ENCODE results near the gene MED16. TPM values are rescaled to one million over a fixed set of nuclear protein-coding genes. Genes with fewer than 3 reads are reported as not detected.

The MED16 gene
- total RNA-seq, 1 experiment from 2014 or later, result 83.0 TPM

DNA sequence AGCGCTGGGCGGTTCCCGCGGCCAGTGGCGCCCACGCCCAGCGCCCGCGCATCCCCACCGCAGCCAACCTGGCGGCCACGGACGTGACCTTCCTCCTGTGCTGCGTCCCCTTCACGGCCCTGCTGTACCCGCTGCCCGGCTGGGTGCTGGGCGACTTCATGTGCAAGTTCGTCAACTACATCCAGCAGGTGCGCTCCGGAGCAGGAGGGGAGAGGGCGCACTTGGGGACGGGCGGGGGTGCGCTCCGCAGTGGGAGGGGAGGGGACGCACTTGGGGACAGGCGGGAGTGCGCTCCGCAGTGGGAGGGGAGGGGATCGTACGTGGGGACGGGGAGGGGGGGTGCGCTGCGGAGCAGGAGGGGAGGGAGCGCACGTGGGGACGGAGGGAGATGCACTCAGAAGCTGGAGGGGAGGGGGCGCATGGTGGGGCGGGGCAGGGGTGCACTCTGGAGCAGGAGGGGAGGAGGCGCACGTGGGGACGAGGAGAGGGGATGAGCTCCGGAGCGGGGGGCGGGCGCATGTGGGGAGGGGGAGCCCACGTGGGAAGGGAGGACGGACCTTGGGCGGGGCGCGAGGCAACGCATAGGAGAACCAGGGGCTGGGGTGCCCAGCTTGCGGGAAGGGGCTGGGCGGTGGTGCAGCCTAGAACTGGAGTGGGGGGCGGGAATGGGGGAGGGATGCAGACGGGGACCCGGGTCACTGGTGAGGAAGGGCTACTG, 25.7 kb upstream of the MED16 start:
- TF ChIP-seq, protein P1, sequence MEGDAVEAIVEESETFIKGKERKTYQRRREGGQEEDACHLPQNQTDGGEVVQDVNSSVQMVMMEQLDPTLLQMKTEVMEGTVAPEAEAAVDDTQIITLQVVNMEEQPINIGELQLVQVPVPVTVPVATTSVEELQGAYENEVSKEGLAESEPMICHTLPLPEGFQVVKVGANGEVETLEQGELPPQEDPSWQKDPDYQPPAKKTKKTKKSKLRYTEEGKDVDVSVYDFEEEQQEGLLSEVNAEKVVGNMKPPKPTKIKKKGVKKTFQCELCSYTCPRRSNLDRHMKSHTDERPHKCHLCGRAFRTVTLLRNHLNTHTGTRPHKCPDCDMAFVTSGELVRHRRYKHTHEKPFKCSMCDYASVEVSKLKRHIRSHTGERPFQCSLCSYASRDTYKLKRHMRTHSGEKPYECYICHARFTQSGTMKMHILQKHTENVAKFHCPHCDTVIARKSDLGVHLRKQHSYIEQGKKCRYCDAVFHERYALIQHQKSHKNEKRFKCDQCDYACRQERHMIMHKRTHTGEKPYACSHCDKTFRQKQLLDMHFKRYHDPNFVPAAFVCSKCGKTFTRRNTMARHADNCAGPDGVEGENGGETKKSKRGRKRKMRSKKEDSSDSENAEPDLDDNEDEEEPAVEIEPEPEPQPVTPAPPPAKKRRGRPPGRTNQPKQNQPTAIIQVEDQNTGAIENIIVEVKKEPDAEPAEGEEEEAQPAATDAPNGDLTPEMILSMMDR (conservative IDR thresholded peaks at IDR 0.05; ENCODE audit: low read depth, low read length), result no peak
- TF ChIP-seq EZH2 (IDR thresholded peaks at IDR 0.05; ENCODE audit: borderline replicate concordance, low read depth, low read length, poor library complexity, severe bottlenecking), result peak; percentile 37
- Histone ChIP-seq H3K36me3 (ENCODE audit: insufficient read depth, low read length, poor library complexity, severe bottlenecking) (no peaks in the 10 kb centered on the region), H3K4me3 (ENCODE audit: low read depth, low read length, poor library complexity, severe bottlenecking) (peak overlapping the region; percentile 33), H3K27me3 (replicated peaks; ENCODE audit: insufficient read depth, low read depth, low read length, poor library complexity) (peaks cover 37% of the 10 kb centered on the region), H3K27ac (ENCODE audit: low read depth, low read length, poor library complexity, severe bottlenecking) (no peak overlapping the region), H3K4me1 (ENCODE audit: insufficient read depth, low read length, poor library complexity, severe bottlenecking) (peaks cover 22% of the 10 kb centered on the region), H3K9me3 (ENCODE audit: low read depth, low read length, poor library complexity, severe bottlenecking) (no peaks in the 10 kb centered on the region)
- no TSS peak for BruUV-seq (replicated peaks)
- ChIA-PET POLR2A (ENCODE audit: low non-redundant PET) (no interaction called here), CTCF (interaction anchor here (1.2 kb wide), 1 partner anchor 106 kb away, joined by 5 read pairs; no protein-coding TSS in a partner anchor)
- intact Hi-C loops (cut with micrococcal nuclease; ENCODE audit: unreplicated experiment), result loop anchor here (10.0 kb wide), 1 partner anchor 254 kb away; the partner anchor contains the start of gene RNF126
- peak; percentile 56 for DNase-seq (ENCODE audit: low spot score)

DNA sequence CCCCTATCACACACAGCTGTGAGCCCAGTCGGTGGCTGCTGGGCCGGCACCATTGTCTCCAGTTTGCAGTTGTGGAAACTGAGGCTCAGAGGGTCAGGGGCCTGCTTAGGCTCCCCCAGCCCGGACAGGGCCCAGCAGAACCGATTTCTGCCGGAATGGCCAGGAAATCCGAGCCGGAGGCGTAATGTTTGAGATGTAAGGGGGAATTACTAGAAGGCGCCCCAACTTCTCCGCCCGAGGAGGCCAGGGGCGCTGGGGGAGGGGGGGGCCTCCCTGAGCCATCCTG, 25.1 kb upstream of the MED16 start:
- intact Hi-C loops (cut with micrococcal nuclease; ENCODE audit: unreplicated experiment), result loop anchor here (10.0 kb wide), 1 partner anchor 253 kb away; the partner anchor contains the start of gene RNF126
- no peak for DNase-seq (ENCODE audit: low spot score)
- TF ChIP-seq, protein P1 (conservative IDR thresholded peaks at IDR 0.05; ENCODE audit: low read depth, low read length), result no peak
- peak; percentile 87 for TF ChIP-seq EZH2 (IDR thresholded peaks at IDR 0.05; ENCODE audit: borderline replicate concordance, low read depth, low read length, poor library complexity, severe bottlenecking)
- Histone ChIP-seq H3K27me3 (replicated peaks; ENCODE audit: insufficient read depth, low read depth, low read length, poor library complexity) (peaks cover 37% of the 10 kb centered on the region), H3K4me1 (ENCODE audit: insufficient read depth, low read length, poor library complexity, severe bottlenecking) (peaks cover 22% of the 10 kb centered on the region), H3K36me3 (ENCODE audit: insufficient read depth, low read length, poor library complexity, severe bottlenecking) (no peaks in the 10 kb centered on the region), H3K9me3 (ENCODE audit: low read depth, low read length, poor library complexity, severe bottlenecking) (no peaks in the 10 kb centered on the region), H3K4me3 (ENCODE audit: low read depth, low read length, poor library complexity, severe bottlenecking) (peak overlapping the region; percentile 33), H3K27ac (ENCODE audit: low read depth, low read length, poor library complexity, severe bottlenecking) (no peak overlapping the region)
- BruUV-seq (replicated peaks), result no TSS peak
- ChIA-PET POLR2A (ENCODE audit: low non-redundant PET) (no interaction called here), CTCF (no interaction called here)

DNA sequence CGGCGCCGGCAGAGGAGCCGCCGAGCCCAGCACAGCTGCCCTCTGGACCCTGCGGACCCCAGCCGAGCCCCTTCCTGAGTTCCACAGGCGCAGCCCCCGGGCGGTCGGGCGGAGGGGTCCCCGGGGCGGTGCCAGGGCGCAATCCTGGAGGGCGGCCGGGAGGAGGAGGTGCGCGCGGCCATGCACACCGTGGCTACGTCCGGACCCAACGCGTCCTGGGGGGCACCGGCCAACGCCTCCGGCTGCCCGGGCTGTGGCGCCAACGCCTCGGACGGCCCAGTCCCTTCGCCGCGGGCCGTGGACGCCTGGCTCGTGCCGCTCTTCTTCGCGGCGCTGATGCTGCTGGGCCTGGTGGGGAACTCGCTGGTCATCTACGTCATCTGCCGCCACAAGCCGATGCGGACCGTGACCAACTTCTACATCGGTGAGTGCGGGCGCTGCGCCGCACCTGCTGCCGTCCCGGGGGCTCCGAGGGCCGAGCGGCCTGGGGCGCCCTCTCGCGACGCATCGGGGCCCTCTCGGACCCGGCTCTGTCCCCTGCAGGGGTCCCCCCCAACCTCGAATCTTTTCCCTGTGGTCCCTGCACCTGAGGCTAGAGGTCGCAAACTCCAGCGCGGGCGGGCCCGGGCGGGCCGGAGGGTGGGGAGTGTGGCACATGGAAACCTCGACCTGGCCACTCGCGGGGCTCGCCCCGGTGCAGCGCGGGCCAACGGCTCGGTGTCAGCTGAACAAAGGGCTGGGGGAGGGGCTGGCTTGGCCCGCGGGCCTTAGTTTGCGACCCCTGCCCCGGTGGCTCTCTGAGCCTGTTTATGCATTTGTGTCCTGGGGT, 24.6 kb upstream of the MED16 start, which contains the start of gene KISS1R:
Gene KISS1R (plus strand): TSS at position 11 of the 829 bp plus-strand sequence. CDS start 170 bp downstream, at position 181.
- intact Hi-C loops (cut with micrococcal nuclease; ENCODE audit: unreplicated experiment), result loop anchor here (10.0 kb wide), 1 partner anchor 253 kb away; the partner anchor contains the start of gene RNF126

More for the DNA sequence above, 24.6 kb upstream of the MED16 start, which contains the start of gene KISS1R:
- peak within 1 kb of the TSS; percentile 33 for H3K4me3 ChIP-seq (ENCODE audit: low read depth, low read length, poor library complexity, severe bottlenecking)
- peaks cover 22% of the 10 kb centered on the region for H3K4me1 ChIP-seq (ENCODE audit: insufficient read depth, low read length, poor library complexity, severe bottlenecking)
- H3K9me3 ChIP-seq (ENCODE audit: low read depth, low read length, poor library complexity, severe bottlenecking), result no peaks in the 10 kb centered on the region
- DNase-seq (ENCODE audit: low spot score), result peak; percentile 50
- peaks cover 37% of the 10 kb centered on the region for H3K27me3 ChIP-seq (replicated peaks; ENCODE audit: insufficient read depth, low read depth, low read length, poor library complexity)
- no TSS peak for BruUV-seq (replicated peaks)
- H3K36me3 ChIP-seq (ENCODE audit: insufficient read depth, low read length, poor library complexity, severe bottlenecking), result no peaks in the 10 kb centered on the region
- H3K27ac ChIP-seq (ENCODE audit: low read depth, low read length, poor library complexity, severe bottlenecking), result no peak within 1 kb of the TSS
- TF ChIP-seq, protein P1 (conservative IDR thresholded peaks at IDR 0.05; ENCODE audit: low read depth, low read length), result peak; percentile 66
- TF ChIP-seq EZH2 (IDR thresholded peaks at IDR 0.05; ENCODE audit: borderline replicate concordance, low read depth, low read length, poor library complexity, severe bottlenecking), result no peak
- ChIA-PET POLR2A (ENCODE audit: low non-redundant PET) (no interaction called here), CTCF (no interaction called here)
